ENCODE data around the gene KLHL13.

- TF ChIP-seq EP300 (IDR thresholded peaks at IDR 0.05) (no peak), CTCF (IDR thresholded peaks at IDR 0.05) (no peak)
Measured at GRCh38 chrX:117959045-117959444, 157.6 kb downstream of the KLHL13 start.

All from ovary (tissue), 3 donors.